Activated CD4-positive, alpha-beta T cell treated with anti-CD3 and anti-CD28 coated beads, Interleukin-2, Interleukin-6, amounts not matched to agents 100 ng/mL and 50 ng/mL, durations not matched to agents 16 hours and 8 hours (primary cell): Measurements from ENCODE around the gene GGA2.
"Not testable (repeated sequence)": the region's sequence is repeated elsewhere in the genome, so short reads cannot be mapped to it uniquely, and the experiment has no call there.

Source experiments
- DNase-seq: peaks from one replicate; pipeline ENCODE4 v3.0.0-alpha.2; 2020

The GGA2 gene

GRCh38 chr16:23465179-23465578, 45.1 kb downstream of the GGA2 start:
- DNase-seq: no peak

- DNase-seq: no peak
These were observed 46.1 kb downstream of the GGA2 start for GRCh38 chr16:23464196-23464595.

GRCh38 chr16:23462994-23463393, 47.3 kb downstream of the GGA2 start:
- DNase-seq: not testable (repeated sequence)

- DNase-seq: no peak
These were observed 56.8 kb downstream of the GGA2 start for GRCh38 chr16:23453338-23454052.

GRCh38 chr16:23452572-23453337, 57.5 kb downstream of the GGA2 start, which contains the start of gene COG7:
Gene COG7 (minus strand): TSS chr16:23453189. CDS start chr16:23452994, 195 bp downstream.
- DNase-seq: peak; percentile 90

GRCh38 chr16:23452221-23452571, 58.1 kb downstream of the GGA2 start:
- DNase-seq: no peak

- no peak for DNase-seq
These were observed 61.9 kb downstream of the GGA2 start for GRCh38 chr16:23448392-23448791.

GRCh38 chr16:23437542-23437941, 72.8 kb downstream of the GGA2 start:
- not testable (repeated sequence) for DNase-seq

GRCh38 chr16:23436951-23437350, 73.3 kb downstream of the GGA2 start:
- no peak for DNase-seq

GRCh38 chr16:23435500-23435899, 74.8 kb downstream of the GGA2 start:
- DNase-seq: peak; percentile 77

- DNase-seq: peak; percentile 74
These were observed 75.9 kb downstream of the GGA2 start for GRCh38 chr16:23434380-23434779.

GRCh38 chr16:23433261-23433920, 76.9 kb downstream of the GGA2 start:
- DNase-seq: no peak

GRCh38 chr16:23432176-23433128, 77.8 kb downstream of the GGA2 start:
- no peak for DNase-seq

- no peak for DNase-seq
These were observed 81.9 kb downstream of the GGA2 start for GRCh38 chr16:23428351-23428750.

- DNase-seq: no peak
These were observed 85.9 kb downstream of the GGA2 start for GRCh38 chr16:23424292-23424958.

- DNase-seq: no peak
These were observed 86.7 kb downstream of the GGA2 start for GRCh38 chr16:23423496-23424049.

GRCh38 chr16:23420011-23420410, 90.3 kb downstream of the GGA2 start:
- no peak for DNase-seq

- no peak for DNase-seq
These were observed 93.5 kb downstream of the GGA2 start for GRCh38 chr16:23416816-23417215.

GRCh38 chr16:23414731-23415130, 95.6 kb downstream of the GGA2 start:
- no peak for DNase-seq
